A673 (cell line): ENCODE data around the gene GRIK4. TPM values are rescaled to one million over a fixed set of nuclear protein-coding genes. Genes with fewer than 3 reads are reported as not detected.
A peak's percentile ranks its signal among the peaks of the same experiment; 100 is the strongest.

Source experiments
- BruUV-seq: library from RNA; stranded (reverse); fragments of 400-500 nt; replicated peaks from 2 replicates; lab custom pipeline; 2021; lab: Mats Ljungman, UMichigan
- CTCF ChIA-PET: fragments of 300-600 bp; sonication (Branson Sonifier 250); formaldehyde crosslinking; loops from one replicate; lab custom pipeline; 2022; ENCODE audit warnings: antibody characterized with exemption; lab: Charles Lee
- POLR2A ChIA-PET: fragments of 300-600 bp; sonication (Branson Sonifier 250); formaldehyde crosslinking; loops from one replicate; lab custom pipeline; 2022; ENCODE audit warnings: antibody characterized with exemption; ENCODE audit not compliant: low non-redundant PET; lab: Charles Lee
- DNase-seq: peaks from one replicate; pipeline ENCODE4 v3.0.0-alpha.2; 2015; ENCODE audit warnings: low spot score
- H3K27ac ChIP-seq: fragments of 200-600 bp; sonication (generic); 2 replicates; pipeline ENCODE4 v1.5.1; 2016; ENCODE audit warnings: mixed run types, low read depth, mild to moderate bottlenecking, mixed read lengths, antibody characterized with exemption, low read length; ENCODE audit not compliant: poor library complexity, severe bottlenecking
- H3K27me3 ChIP-seq: fragments of 200-600 bp; sonication (generic); replicated peaks from 2 replicates; pipeline ENCODE4 v1.6.1; 2017; ENCODE audit warnings: mixed run types, low read depth, mild to moderate bottlenecking, mixed read lengths, antibody characterized with exemption, low read length; ENCODE audit not compliant: insufficient read depth, poor library complexity
- H3K36me3 ChIP-seq: fragments of 200-600 bp; sonication (generic); 2 replicates; pipeline ENCODE4 v1.6.1; 2016; ENCODE audit warnings: mixed run types, mild to moderate bottlenecking, mixed read lengths, antibody characterized with exemption, low read length; ENCODE audit not compliant: insufficient read depth, poor library complexity, severe bottlenecking
- H3K4me1 ChIP-seq: fragments of 200-600 bp; sonication (generic); 2 replicates; pipeline ENCODE4 v1.6.1; 2017; ENCODE audit warnings: mixed run types, mild to moderate bottlenecking, mixed read lengths, antibody characterized with exemption, low read length; ENCODE audit not compliant: insufficient read depth, poor library complexity, severe bottlenecking
- H3K4me3 ChIP-seq: fragments of 200-600 bp; sonication (generic); 2 replicates; pipeline ENCODE4 v1.5.1; 2016; ENCODE audit warnings: low read depth, mixed run types, mild to moderate bottlenecking, mixed read lengths, low read length; ENCODE audit not compliant: poor library complexity, severe bottlenecking
- H3K9me3 ChIP-seq: fragments of 200-600 bp; sonication (generic); 2 replicates; pipeline ENCODE4 v1.6.1; 2016; ENCODE audit warnings: mixed run types, low read depth, mild to moderate bottlenecking, mixed read lengths, antibody characterized with exemption, low read length; ENCODE audit not compliant: poor library complexity, severe bottlenecking
- EZH2 ChIP-seq: fragments of 200-600 bp; sonication (generic); IDR thresholded peaks from 2 replicates; pipeline ENCODE4 v1.6.1; 2017; ENCODE audit warnings: borderline replicate concordance, low read depth, mild to moderate bottlenecking, mixed read lengths, antibody characterized with exemption, low read length; ENCODE audit not compliant: poor library complexity, severe bottlenecking
- intact Hi-C: fragments of 100-400 bp; cut with micrococcal nuclease; formaldehyde crosslinking; loops from one replicate; pipeline ENCODE4 v1.10.0; 2022; ENCODE audit not compliant: unreplicated experiment
- total RNA-seq: library from RNA; stranded (reverse); gene quantifications from 2 replicates; pipeline ENCODE4 v1.2.3, GENCODE V29; 2021
- TF ChIP-seq, protein P1 (sequence below): fragments of 300-800, 200-600 bp; sonication (generic); conservative IDR thresholded peaks from 2 replicates; pipeline ENCODE4 v1.5.1; 2017; ENCODE audit warnings: low read depth, mild to moderate bottlenecking, antibody characterized with exemption, low read length, moderate library complexity, mixed read lengths

Gene GRIK4
- total RNA-seq, 1 experiment from 2014 or later = not detected

- Histone ChIP-seq H3K27ac (no peak overlapping the region), H3K27me3 (peaks cover 32% of the 10 kb centered on the region), H3K9me3 (no peaks in the 10 kb centered on the region), H3K4me1 (peaks cover 8% of the 10 kb centered on the region), H3K36me3 (no peaks in the 10 kb centered on the region), H3K4me3 (peak overlapping the region; percentile 47)
- intact Hi-C loops = no loop called here
- TF ChIP-seq, protein P1, sequence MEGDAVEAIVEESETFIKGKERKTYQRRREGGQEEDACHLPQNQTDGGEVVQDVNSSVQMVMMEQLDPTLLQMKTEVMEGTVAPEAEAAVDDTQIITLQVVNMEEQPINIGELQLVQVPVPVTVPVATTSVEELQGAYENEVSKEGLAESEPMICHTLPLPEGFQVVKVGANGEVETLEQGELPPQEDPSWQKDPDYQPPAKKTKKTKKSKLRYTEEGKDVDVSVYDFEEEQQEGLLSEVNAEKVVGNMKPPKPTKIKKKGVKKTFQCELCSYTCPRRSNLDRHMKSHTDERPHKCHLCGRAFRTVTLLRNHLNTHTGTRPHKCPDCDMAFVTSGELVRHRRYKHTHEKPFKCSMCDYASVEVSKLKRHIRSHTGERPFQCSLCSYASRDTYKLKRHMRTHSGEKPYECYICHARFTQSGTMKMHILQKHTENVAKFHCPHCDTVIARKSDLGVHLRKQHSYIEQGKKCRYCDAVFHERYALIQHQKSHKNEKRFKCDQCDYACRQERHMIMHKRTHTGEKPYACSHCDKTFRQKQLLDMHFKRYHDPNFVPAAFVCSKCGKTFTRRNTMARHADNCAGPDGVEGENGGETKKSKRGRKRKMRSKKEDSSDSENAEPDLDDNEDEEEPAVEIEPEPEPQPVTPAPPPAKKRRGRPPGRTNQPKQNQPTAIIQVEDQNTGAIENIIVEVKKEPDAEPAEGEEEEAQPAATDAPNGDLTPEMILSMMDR = no peak
- TF ChIP-seq EZH2 = peak; percentile 52
- CTCF ChIA-PET = interaction anchor here (1.3 kb wide), 1 partner anchor 121 kb away, joined by 4 read pairs; no protein-coding TSS in a partner anchor
- peak; percentile 55 for DNase-seq
- no TSS peak for BruUV-seq
- POLR2A ChIA-PET = no interaction called here
Observed at GRCh38 chr11:120563703-120564572, 52.4 kb downstream of the GRIK4 start.

DNA sequence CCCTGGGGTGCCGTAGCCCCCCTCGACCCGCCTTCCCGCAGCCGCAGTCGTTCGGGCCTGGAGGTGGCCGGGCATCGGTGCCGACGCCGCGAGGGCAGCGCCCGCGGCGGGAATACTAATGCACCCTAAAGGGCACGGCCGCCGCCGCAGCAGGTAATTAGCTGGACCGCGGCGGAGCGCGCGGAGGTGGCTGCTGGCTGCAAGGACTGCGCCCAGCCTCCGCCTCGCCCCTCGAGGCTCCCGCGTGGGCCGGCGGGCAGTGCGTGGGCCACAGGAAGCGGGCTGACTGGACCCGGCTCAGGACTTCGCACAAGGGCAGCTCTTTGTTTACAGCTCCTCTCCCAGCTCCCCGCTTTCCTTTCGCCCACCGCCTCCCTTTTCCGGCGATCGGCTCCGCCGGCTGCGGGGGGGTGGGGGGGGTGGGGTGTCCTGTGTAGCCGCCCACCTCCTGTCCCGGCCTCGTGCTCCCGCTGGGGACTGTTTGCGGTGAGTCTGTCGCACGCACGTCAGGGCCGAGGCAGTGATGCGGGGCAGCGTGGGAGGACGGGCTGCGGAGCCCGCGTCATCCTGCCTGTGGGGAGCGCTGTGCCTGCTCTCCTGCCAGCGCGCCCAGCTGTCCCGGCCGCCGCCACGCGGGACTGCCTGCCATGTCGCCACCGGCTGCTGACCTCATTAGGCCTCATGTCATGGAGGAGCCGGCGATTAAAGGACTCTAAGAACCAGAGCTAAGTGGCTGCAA is 53.2 kb downstream of the GRIK4 start:
- Histone ChIP-seq H3K9me3 (no peaks in the 10 kb centered on the region), H3K27me3 (peaks cover 32% of the 10 kb centered on the region), H3K27ac (no peak overlapping the region), H3K36me3 (no peaks in the 10 kb centered on the region), H3K4me3 (peak overlapping the region; percentile 47), H3K4me1 (peaks cover 8% of the 10 kb centered on the region)
- CTCF ChIA-PET = interaction anchor here (1.3 kb wide), 1 partner anchor 120 kb away, joined by 4 read pairs; no protein-coding TSS in a partner anchor
- POLR2A ChIA-PET = no interaction called here
- no peak for TF ChIP-seq EZH2
- TF ChIP-seq, protein P1 = peak; percentile 35; the same call in 1 of the 2 replicates
- DNase-seq = peak; percentile 26
- BruUV-seq = no TSS peak
- intact Hi-C loops = no loop called here

DNA sequence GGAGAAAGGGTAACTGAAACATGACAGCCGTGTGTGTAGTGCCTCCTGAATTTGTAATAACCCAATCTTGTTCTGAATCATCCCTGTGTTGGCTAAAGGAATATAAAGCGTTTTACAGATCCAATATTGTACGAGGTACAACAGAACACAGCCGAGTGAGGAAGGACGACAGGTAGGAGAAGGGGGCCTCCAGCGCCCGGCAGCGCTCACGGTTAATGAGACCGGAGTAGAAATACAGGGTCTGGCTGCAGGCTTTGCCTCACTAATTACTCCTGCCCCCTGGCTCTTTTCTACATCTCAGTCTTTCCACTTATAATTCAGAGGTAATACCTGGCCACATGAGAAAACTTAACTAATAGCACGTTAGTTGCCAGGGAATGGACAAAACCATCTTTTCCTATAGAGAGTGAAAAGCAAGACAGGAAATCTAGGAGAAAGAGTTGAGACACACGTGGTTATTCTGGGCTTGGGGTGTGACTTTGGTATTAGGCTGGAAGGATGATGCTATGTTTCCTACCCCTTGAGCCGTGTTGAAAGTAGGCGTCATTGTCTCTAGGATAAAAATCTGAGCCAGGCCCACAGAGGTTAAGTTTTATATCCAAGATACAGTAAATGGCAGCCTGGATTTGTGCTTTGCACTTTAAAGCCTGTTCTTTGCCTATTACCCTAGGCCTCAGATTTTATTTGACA is 54.1 kb downstream of the GRIK4 start:
- ChIA-PET CTCF (no interaction called here), POLR2A (no interaction called here)
- no peak for TF ChIP-seq EZH2
- TF ChIP-seq, protein P1 = no peak
- intact Hi-C loops = no loop called here
- no peaks in the 10 kb centered on the region for H3K36me3 ChIP-seq
- DNase-seq = no peak
- H3K27ac ChIP-seq = no peak overlapping the region
- peaks cover 8% of the 10 kb centered on the region for H3K4me1 ChIP-seq
- H3K9me3 ChIP-seq = no peaks in the 10 kb centered on the region
- peak overlapping the region; percentile 47 for H3K4me3 ChIP-seq
- H3K27me3 ChIP-seq = peaks cover 32% of the 10 kb centered on the region
- no TSS peak for BruUV-seq
